LNCaP clone FGC (cell line): ENCODE data around the gene USP25.

ENCODE experiments used
- DNase-seq: peaks from one replicate; pipeline ENCODE4 v3.0.0-alpha.2; 2011; ENCODE audit warnings: low read depth
- H3K4me3 ChIP-seq: 2 replicates; pipeline ENCODE4 v1.5.1; 2011; ENCODE audit warnings: mild to moderate bottlenecking, low read depth, low read length, control low read depth
- TF ChIP-seq, protein P1 (sequence below): IDR thresholded peaks from 2 replicates; pipeline ENCODE4 v1.5.1; 2012; ENCODE audit warnings: mild to moderate bottlenecking; ENCODE audit not compliant: control insufficient read depth, insufficient read depth; ENCODE audit errors: extremely low read depth

The USP25 gene

GRCh38 chr21:15843766-15844165 is 114.0 kb downstream of the USP25 start:
- TF ChIP-seq, protein P1, sequence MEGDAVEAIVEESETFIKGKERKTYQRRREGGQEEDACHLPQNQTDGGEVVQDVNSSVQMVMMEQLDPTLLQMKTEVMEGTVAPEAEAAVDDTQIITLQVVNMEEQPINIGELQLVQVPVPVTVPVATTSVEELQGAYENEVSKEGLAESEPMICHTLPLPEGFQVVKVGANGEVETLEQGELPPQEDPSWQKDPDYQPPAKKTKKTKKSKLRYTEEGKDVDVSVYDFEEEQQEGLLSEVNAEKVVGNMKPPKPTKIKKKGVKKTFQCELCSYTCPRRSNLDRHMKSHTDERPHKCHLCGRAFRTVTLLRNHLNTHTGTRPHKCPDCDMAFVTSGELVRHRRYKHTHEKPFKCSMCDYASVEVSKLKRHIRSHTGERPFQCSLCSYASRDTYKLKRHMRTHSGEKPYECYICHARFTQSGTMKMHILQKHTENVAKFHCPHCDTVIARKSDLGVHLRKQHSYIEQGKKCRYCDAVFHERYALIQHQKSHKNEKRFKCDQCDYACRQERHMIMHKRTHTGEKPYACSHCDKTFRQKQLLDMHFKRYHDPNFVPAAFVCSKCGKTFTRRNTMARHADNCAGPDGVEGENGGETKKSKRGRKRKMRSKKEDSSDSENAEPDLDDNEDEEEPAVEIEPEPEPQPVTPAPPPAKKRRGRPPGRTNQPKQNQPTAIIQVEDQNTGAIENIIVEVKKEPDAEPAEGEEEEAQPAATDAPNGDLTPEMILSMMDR, result no peak
- H3K4me3 ChIP-seq, result no peak overlapping the region

DNA sequence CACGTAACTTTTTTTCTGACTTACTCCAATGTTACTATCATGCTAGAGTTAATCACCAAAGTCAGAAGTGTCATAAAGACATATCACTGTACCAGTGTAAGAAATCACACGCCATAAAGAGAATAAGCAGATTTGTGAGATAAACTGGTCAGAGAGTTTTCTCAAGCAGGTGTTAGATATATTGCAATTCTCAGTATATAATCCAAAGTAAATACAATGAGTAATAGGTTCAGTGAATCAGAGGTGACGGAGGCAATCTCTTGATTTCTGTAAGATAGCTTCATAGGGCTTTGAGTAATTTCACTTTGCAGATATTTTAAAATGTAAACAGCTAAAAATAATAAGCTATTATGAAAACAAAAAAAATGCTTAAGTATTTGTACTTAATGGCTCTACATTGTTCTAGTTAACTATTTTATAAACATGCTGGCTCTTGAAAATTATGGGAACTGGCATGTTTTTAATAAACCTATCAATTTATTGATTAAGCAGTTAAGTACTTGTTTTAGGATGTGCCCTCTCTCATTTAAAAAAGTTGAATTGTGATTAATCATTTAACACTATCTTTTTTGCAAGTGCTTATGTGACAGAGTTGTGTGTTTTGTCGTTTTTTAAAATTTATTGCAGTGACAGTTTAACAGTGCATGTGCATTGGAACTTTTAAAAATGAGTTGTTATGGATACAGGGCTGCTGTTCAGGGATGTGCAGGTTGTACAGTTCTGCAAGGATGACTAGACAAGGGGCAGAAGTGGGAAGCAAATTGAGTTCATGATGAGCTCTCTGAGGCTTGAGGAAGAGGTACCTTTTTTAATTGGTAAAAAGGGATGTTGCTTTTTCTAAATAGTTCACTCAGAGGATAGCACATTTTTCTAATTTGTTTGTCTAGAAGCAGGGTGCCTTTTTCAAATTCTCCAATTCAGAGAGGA is 119.1 kb downstream of the USP25 start:
- TF ChIP-seq, protein P1, result no peak
- no peak for DNase-seq
- H3K4me3 ChIP-seq, result no peak overlapping the region

More at GRCh38 chr21:15843766-15844165, 114.0 kb downstream of the USP25 start:
- DNase-seq, result no peak

GRCh38 chr21:15849927-15850326 is 120.1 kb downstream of the USP25 start:
- TF ChIP-seq, protein P1, result no peak
- DNase-seq, result no peak
- H3K4me3 ChIP-seq, result no peak overlapping the region

DNA sequence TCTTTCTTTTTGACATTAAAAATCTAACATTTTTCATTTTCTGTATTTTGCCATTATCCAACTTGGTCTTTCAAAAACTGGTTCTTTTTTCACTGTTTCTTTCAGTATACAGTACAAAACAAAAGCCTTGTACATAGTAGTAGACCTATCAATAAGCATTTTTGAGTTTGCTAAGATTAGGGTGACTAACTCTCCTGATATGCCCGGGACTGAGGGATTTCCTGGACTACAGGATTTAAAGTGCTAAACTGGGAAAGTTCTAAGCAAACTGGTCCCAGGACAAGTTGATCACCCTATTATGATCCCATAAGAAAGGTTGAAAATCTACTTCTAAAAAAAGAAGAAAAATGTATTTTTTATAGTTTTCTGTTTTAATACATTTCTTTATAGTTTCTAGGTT is 120.9 kb downstream of the USP25 start:
- TF ChIP-seq, protein P1, result no peak
- no peak for DNase-seq

DNA sequence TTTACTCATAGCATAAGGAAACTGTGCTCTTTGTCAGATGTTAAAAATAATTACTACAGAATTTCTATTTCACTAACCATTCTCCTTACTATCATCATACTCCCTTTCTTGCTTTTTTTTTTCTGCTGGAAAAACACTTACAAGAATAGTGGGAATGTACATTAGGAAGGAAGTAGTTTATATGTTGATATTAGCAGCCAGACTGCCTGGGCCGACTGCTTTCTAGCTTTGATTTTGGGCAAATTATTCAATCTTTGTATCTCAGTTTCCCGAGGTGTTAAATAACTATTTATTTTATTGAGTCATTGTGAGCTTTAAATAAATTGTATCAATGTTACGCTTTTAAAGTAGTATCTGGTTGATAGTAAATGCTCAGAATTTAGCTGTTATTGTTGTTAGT is 122.4 kb downstream of the USP25 start:
- TF ChIP-seq, protein P1, result no peak
- no peak overlapping the region for H3K4me3 ChIP-seq
- DNase-seq, result no peak

More for the DNA sequence above, 120.9 kb downstream of the USP25 start:
- no peak overlapping the region for H3K4me3 ChIP-seq

GRCh38 chr21:15853126-15853525 is 123.3 kb downstream of the USP25 start:
- no peak overlapping the region for H3K4me3 ChIP-seq
- TF ChIP-seq, protein P1, result no peak
- DNase-seq, result no peak
